ENCODE measurements around the gene NXPE4. TPM values are rescaled to one million over a fixed set of nuclear protein-coding genes. Genes with fewer than 3 reads are reported as not detected.

NXPE4 gene
- total RNA-seq, 4 donors from 2014 or later = 0.53 to 3.5 (median 0.67) TPM; not detected in 1

- H3K4me3 ChIP-seq = no peak overlapping the region
- H3K27me3 ChIP-seq = no peaks in the 10 kb centered on the region
- no peak overlapping the region for H3K27ac ChIP-seq
- no peaks in the 10 kb centered on the region for H3K36me3 ChIP-seq
- DNase-seq = no peak
- no peaks in the 10 kb centered on the region for H3K4me1 ChIP-seq
- peaks cover 0 to 8% (median 3%) of the 10 kb centered on the region in 4 donors for H3K9me3 ChIP-seq
- no peak for TF ChIP-seq POLR2A (IDR thresholded peaks at IDR 0.05)
These were observed 69.9 kb downstream of the NXPE4 start for GRCh38 chr11:114525682-114526081.

GRCh38 chr11:114524122-114524521 lies 71.5 kb downstream of the NXPE4 start:
- Histone ChIP-seq H3K4me3 (no peak overlapping the region), H3K27ac (no peak overlapping the region), H3K36me3 (no peaks in the 10 kb centered on the region), H3K27me3 (no peaks in the 10 kb centered on the region), H3K4me1 (no peaks in the 10 kb centered on the region), H3K9me3 (peaks cover 0 to 8% (median 3%) of the 10 kb centered on the region in 4 donors)
- DNase-seq = no peak
- TF ChIP-seq POLR2A (IDR thresholded peaks at IDR 0.05) (no peak), CTCF (IDR thresholded peaks at IDR 0.05) (no peak)

GRCh38 chr11:114522818-114523217 lies 72.8 kb downstream of the NXPE4 start:
- peaks cover 0 to 8% (median 3%) of the 10 kb centered on the region in 4 donors for H3K9me3 ChIP-seq
- H3K4me1 ChIP-seq = no peaks in the 10 kb centered on the region
- no peak for DNase-seq
- TF ChIP-seq POLR2A (IDR thresholded peaks at IDR 0.05) (no peak), CTCF (IDR thresholded peaks at IDR 0.05) (no peak)
- H3K4me3 ChIP-seq = no peak overlapping the region
- H3K27ac ChIP-seq = no peak overlapping the region
- H3K36me3 ChIP-seq = no peaks in the 10 kb centered on the region
- no peaks in the 10 kb centered on the region for H3K27me3 ChIP-seq

Small RNA genes within 50 kb of the gene (small RNA-seq; reads per million reads assigned to genes)
- 0 reads per million in 2 donors for gene RF01210

Other genes with a start within 250 kb of the NXPE4 start
- gene C11orf71, start 195.3 kb downstream of the NXPE4 start, total RNA-seq = 10 to 100 TPM in 3 of 4 donors, 1 to 10 TPM in 1; 5.9 to 15.4 (median 12.1) TPM
- gene RBM7, start 195.1 kb downstream of the NXPE4 start, total RNA-seq = 10 to 100 TPM; 12.4 to 25.6 (median 19.3) TPM
- gene REXO2, start 156.3 kb downstream of the NXPE4 start, total RNA-seq = 100 to 1,000 TPM in 1 of 4 donors, 10 to 100 TPM in 3; 24.5 to 150 (median 50.8) TPM
- gene NXPE1, start 35.9 kb downstream of the NXPE4 start, total RNA-seq = 10 to 100 TPM in 3 of 4 donors, 1 to 10 TPM in 1; 6.6 to 23.2 (median 18.6) TPM
- 1 to 10 TPM; 2.8 to 9.9 (median 8.0) TPM for gene NXPE2, start 82.7 kb upstream of the NXPE4 start, total RNA-seq